Small intestine (tissue), 7 donors: ENCODE measurements around the gene TMEM179. TPM values are rescaled to one million over a fixed set of nuclear protein-coding genes. Genes with fewer than 3 reads are reported as not detected.

Experiments used
- DNase-seq, 2 donors: peaks; one replicate each; pipeline versions ENCODE4 v3.0.0 to v3.0.0-alpha.2; 2013
- FAIRE-seq: peaks from 2 replicates; lab custom pipeline; 2012; peaks lifted over from hg19 to GRCh38; lab: Jason Lieb, UNC
- H3K27ac ChIP-seq, 3 donors: one replicate each; pipeline ENCODE4 v1.5.1; 2013; ENCODE audit warnings: low read length in 2 of 3, mild to moderate bottlenecking in 2 of 3, control low read depth in 1 of 3, inconsistent platforms in 1 of 3, low read depth in 1 of 3, moderate library complexity in 1 of 3
- H3K27me3 ChIP-seq, 3 donors: one replicate each; pipeline ENCODE4 v1.6.1; 2013; ENCODE audit warnings: low read length in 3 of 3, inconsistent platforms in 1 of 3; ENCODE audit not compliant: control insufficient read depth in 3 of 3, insufficient read depth in 3 of 3
- H3K36me3 ChIP-seq, 3 donors: one replicate each; pipeline ENCODE4 v1.6.1; 2013; ENCODE audit warnings: low read length in 3 of 3, inconsistent platforms in 1 of 3, low read depth in 1 of 3, mild to moderate bottlenecking in 1 of 3, moderate library complexity in 1 of 3; ENCODE audit not compliant: control insufficient read depth in 3 of 3, insufficient read depth in 2 of 3
- H3K4me1 ChIP-seq, 3 donors: one replicate each; pipeline ENCODE4 v1.6.1; 2013; ENCODE audit warnings: low read length in 2 of 3, inconsistent platforms in 1 of 3, low read depth in 1 of 3, mild to moderate bottlenecking in 1 of 3, moderate library complexity in 1 of 3; ENCODE audit not compliant: control insufficient read depth in 3 of 3, insufficient read depth in 2 of 3
- H3K4me3 ChIP-seq, 3 donors: one replicate each; pipeline ENCODE4 v1.5.1; 2013; ENCODE audit warnings: low read length in 3 of 3, control low read depth in 1 of 3, inconsistent platforms in 1 of 3, low read depth in 1 of 3, mild to moderate bottlenecking in 1 of 3, moderate library complexity in 1 of 3
- H3K9me3 ChIP-seq, 2 donors: one replicate each; pipeline ENCODE4 v1.6.1; 2013; ENCODE audit warnings: low read depth in 1 of 2, low read length in 1 of 2; ENCODE audit not compliant: control insufficient read depth in 2 of 2, insufficient read depth in 1 of 2
- WGBS, 3 donors: extraction: QIAGEN DNeasy Blood & Tissue Kit; methylation state at CpG; one replicate each; pipeline ENCODE4 v1.1.7; 2013; 5-methylcytosine and 5-hydroxymethylcytosine counted together
- polyA plus RNA-seq, 4 donors: library from polyadenylated mRNA; stranded (reverse) in 3 of 4; unstranded in 1 of 4; fragments of 200-250 nt in 3 of 4; fragments of 120-200 nt in 1 of 4; gene quantifications; one replicate each; pipeline versions ENCODE4 v1.2.1 to v1.2.3, GENCODE V29; 2013
- donor health status: healthy with polysubstance abuse.
- donor health status: control.
- donor health status: control.
- donor health status: Bipolar disorder and iron deficiency.
- donor health status: healthy.

The TMEM179 gene
- polyA plus RNA-seq, 4 donors, result 3.0 to 11.2 TPM; not detected in 2

GRCh38 chr14:104563191-104563741 is 41.3 kb downstream of the TMEM179 start:
- Histone ChIP-seq H3K9me3 (no peaks in the 10 kb centered on the region), H3K4me3 (no peak overlapping the region), H3K36me3 (no peaks in the 10 kb centered on the region), H3K27me3 (peaks cover 0 to 7% (median 0%) of the 10 kb centered on the region in 3 donors), H3K4me1 (peaks cover 0 to 6% (median 0%) of the 10 kb centered on the region in 3 donors), H3K27ac (no peak overlapping the region)
- FAIRE-seq, result no peak
- no peak for DNase-seq
- WGBS, 3 donors, result 25 to 42% (median 32%) methylated on average over 15 of the region's 15 CpGs

- H3K4me3 ChIP-seq, result no peak overlapping the region
- peaks cover 0 to 7% (median 0%) of the 10 kb centered on the region in 3 donors for H3K27me3 ChIP-seq
- no peak for FAIRE-seq
- DNase-seq, result no peak
- H3K36me3 ChIP-seq, result no peaks in the 10 kb centered on the region
- peaks cover 0 to 6% (median 0%) of the 10 kb centered on the region in 3 donors for H3K4me1 ChIP-seq
- H3K9me3 ChIP-seq, result no peaks in the 10 kb centered on the region
- H3K27ac ChIP-seq, result no peak overlapping the region
- 73 to 82% (median 79%) methylated on average over 4 to 5 of the region's 5 CpGs for WGBS, 3 donors
Measured at GRCh38 chr14:104562606-104563005, 42.0 kb downstream of the TMEM179 start.

GRCh38 chr14:104561632-104562495 is 42.7 kb downstream of the TMEM179 start:
- FAIRE-seq (no peak), DNase-seq (no peak)
- Histone ChIP-seq H3K4me3 (no peak overlapping the region), H3K9me3 (no peaks in the 10 kb centered on the region), H3K4me1 (peaks cover 0 to 6% (median 0%) of the 10 kb centered on the region in 3 donors), H3K36me3 (no peaks in the 10 kb centered on the region), H3K27me3 (peaks cover 0 to 7% (median 0%) of the 10 kb centered on the region in 3 donors), H3K27ac (no peak overlapping the region)
- WGBS, 3 donors, result 62 to 74% (median 65%) methylated on average over 23 of the region's 23 CpGs

- DNase-seq (no peak), FAIRE-seq (no peak)
- Histone ChIP-seq H3K27me3 (peaks cover 0 to 5% (median 0%) of the 10 kb centered on the region in 3 donors), H3K4me1 (peaks cover 0 to 6% (median 0%) of the 10 kb centered on the region in 3 donors), H3K27ac (no peak overlapping the region), H3K4me3 (no peak overlapping the region), H3K9me3 (no peaks in the 10 kb centered on the region), H3K36me3 (no peaks in the 10 kb centered on the region)
- WGBS, 3 donors, result 28 to 57% (median 44%) methylated on average over 17 of the region's 17 CpGs
Measured at GRCh38 chr14:104561124-104561557, 43.4 kb downstream of the TMEM179 start.

GRCh38 chr14:104560586-104560945 is 44.0 kb downstream of the TMEM179 start:
- Histone ChIP-seq H3K36me3 (no peaks in the 10 kb centered on the region), H3K4me3 (no peak overlapping the region), H3K27ac (no peak overlapping the region), H3K27me3 (peaks cover 0 to 5% (median 0%) of the 10 kb centered on the region in 3 donors), H3K9me3 (no peaks in the 10 kb centered on the region), H3K4me1 (peaks cover 0 to 6% (median 0%) of the 10 kb centered on the region in 3 donors)
- DNase-seq (no peak), FAIRE-seq (no peak)
- WGBS, 3 donors, result 59 to 78% (median 69%) methylated on average over 3 of the region's 3 CpGs

- H3K36me3 ChIP-seq, result no peaks in the 10 kb centered on the region
- H3K27me3 ChIP-seq, result peaks cover 0 to 5% (median 0%) of the 10 kb centered on the region in 3 donors
- FAIRE-seq, result no peak
- WGBS, 3 donors, result 82 to 88% (median 86%) methylated on average over 20 to 21 of the region's 21 CpGs
- H3K4me1 ChIP-seq, result peaks cover 0 to 8% (median 0%) of the 10 kb centered on the region in 3 donors
- H3K4me3 ChIP-seq, result no peak overlapping the region
- H3K27ac ChIP-seq, result no peak overlapping the region
- H3K9me3 ChIP-seq, result no peaks in the 10 kb centered on the region
- no peak for DNase-seq
Measured at GRCh38 chr14:104559804-104560585, 44.6 kb downstream of the TMEM179 start.

GRCh38 chr14:104559028-104559803 is 45.4 kb downstream of the TMEM179 start:
- no peaks in the 10 kb centered on the region for H3K9me3 ChIP-seq
- H3K27ac ChIP-seq, result no peak overlapping the region
- FAIRE-seq, result no peak
- H3K27me3 ChIP-seq, result peaks cover 0 to 1% (median 0%) of the 10 kb centered on the region in 3 donors
- DNase-seq, result no peak
- no peaks in the 10 kb centered on the region for H3K36me3 ChIP-seq
- H3K4me3 ChIP-seq, result no peak overlapping the region
- WGBS, 3 donors, result 49 to 74% (median 59%) methylated on average over 15 of the region's 15 CpGs
- H3K4me1 ChIP-seq, result peaks cover 0 to 10% (median 0%) of the 10 kb centered on the region in 3 donors
